ENCODE results near the gene CGNL1.

The CGNL1 gene

DNA sequence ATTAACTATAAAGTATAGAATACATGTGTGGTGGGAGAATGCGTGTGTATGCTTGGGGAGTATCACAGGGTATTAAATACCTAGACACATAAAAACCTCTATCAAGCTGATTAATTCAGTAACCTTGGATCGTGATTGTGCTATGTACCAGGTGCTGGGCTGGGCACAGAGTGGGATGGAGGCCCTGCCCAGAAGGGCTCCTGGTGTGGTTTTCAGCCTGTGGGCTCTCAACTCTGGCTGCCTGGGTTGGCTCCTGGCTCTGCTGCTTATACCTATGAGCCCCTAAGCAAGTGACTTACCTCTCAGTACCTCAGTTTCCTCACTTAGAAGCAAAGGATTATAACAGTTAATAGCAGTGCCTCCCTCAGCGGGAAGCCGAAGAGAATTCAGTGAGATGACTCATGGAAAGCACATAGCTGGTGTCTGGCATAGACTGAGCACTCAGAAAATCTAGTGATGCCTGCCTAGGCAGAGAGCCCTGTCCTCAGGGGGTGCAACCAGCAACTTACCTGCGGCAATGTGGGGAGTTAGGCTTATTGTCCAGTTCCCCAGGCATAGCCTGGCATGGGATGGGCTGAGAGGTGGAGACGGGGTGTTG lies 124.8 kb downstream of the CGNL1 start:
- DNase-seq (ENCODE audit: low spot score): peak; percentile 70

DNA sequence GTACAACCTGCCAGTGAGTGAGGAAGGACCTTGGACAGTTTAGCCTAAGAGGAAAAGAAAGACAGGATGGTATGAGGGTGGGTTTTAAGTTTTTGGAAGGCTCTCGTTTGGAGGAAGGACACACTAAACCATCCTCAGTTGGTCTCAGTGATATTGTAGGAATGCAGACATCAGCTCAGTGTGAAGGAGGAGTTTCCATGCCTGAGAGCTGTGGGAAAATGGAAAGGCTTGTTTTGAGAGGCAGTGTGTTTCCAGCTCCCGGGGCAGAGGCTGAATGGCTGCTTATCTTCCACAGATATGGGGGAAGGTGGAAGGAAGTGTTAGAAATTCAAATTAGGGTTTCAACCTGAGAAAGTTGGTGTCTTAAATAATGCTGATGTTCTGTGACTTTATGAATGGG lies 125.8 kb downstream of the CGNL1 start:
- DNase-seq (ENCODE audit: low spot score): no peak

DNA sequence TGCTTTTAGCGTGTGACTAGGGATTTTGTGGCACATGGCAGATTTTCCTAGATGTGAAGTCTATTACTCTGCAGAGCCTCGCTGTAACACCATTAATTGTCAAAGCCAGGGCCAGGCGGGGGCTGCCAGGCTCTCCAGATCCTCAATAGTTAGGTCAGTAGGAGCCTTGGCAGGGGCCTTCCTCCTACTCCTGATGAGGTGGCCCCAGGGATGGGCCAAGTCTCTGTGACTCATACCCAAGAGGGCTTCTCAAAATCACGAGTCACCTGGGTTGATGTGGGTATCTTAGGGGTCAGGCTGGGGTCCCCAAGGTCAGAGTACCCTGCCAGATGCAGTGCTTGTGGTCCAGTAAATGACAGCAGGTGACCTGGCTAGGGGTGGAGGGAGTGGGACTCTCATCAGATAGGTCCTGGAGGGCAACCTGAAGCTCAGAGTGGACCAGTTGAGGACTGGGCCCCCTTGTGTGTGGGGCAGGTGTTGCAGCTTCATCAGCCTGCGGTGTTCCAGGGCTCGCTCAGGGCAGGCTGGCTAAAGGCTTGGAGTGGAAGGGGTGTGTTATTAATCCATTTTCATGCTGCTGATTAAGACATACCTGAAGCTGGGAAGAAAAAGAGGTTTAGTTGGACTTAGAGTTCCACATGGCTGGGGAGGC lies 126.9 kb downstream of the CGNL1 start:
- DNase-seq (ENCODE audit: low spot score): no peak

DNA sequence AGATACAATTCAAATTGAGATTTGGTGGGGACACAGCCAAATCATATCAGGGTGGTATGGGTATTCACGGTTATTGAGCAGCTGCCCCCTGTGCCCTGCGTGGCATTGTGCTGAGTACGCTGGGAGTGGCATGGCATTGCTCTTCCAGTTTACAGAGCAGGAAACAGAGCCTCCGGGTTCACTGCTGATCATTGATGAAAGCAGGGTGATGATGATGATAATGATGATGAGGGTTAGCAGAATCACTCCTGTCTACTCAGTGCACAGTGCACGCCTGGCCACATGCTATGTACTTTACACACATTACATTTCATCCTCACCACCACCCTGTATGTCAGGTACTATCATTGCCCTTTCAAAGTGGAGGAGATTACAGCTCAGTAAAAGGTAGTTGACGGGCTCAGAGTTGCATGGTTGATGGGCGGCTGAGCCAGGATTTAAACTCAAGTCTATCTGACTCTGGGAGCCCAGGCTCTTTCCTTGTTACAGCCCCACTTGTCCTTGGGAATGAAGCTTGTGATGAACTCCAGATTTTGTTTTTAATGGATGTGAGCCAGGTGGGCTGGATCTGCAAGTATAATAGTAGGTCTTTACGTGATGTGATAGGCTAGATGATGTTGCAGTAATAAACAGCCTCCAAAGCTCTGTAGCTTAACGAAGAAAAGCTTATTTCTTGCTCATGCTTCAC lies 127.8 kb downstream of the CGNL1 start:
- no peak for DNase-seq (ENCODE audit: low spot score)

DNA sequence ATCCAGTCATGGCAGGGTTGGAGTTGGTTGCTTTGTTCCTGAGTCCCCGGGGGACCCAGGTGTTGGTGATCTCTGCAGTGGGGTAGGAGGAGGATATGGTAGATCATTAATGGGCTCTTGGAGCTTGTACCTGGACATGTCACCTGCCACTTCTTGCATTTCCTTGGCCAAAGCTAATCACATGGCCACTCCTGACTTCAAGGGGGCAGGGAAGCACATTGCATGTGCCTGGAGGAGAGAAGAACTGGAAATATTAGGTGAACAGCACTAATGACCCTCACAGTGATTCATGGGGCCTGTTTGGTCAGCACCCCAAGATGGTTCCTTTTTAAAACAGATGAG lies 128.3 kb downstream of the CGNL1 start:
- DNase-seq (ENCODE audit: low spot score): no peak

DNA sequence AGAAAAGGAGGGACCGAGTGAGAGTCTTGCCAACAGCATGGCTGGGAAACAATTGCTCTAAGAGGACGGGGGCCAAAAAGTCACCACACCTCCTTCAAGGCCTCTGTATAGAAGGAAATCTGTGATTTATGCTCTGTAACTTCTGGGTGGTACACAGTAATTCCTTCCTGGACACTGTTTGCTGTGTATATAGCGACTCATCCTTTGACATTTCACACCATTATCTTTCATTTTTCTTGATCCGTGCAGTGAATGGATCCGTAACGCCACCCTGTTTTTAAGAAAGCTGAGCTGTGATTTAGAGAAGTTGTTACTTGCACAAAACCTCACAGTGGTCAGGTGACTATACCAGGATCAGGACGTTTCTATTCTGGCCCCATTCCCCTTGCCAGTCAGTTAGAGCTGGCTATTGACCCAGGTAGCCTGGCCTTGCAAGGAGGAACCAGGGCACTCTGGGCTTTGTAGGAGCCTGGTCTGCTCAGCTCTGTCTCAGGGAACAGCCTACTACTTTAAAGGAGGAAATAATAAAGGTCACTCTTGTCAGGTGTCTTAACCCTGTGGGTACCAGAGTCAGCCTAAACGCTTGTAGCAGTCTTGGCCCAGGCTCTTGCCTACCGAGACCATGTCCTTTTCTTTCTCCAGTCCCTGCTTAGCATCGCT lies 128.9 kb downstream of the CGNL1 start:
- DNase-seq (ENCODE audit: low spot score): no peak

DNA sequence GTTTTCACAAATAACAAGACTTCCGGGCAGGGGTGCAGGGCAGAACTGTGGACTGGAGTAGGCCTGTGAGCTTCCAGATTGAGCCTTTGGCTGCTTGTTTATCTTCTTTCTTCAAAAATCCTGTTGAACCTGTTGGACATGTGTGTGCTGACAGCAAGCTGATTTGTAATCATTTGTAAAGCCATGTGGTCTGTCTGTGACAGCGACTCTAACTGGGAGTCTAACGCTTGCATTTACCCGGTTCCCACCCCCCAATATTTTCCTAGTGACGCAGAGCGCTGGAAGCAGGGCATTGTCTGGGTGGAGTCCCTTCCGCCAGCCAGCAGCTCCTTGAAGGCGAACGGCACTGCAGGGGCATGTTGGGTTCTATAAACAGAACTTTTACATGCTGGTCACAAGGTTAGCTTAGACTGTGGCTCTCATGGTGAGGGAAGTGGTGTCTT lies 129.7 kb downstream of the CGNL1 start:
- DNase-seq (ENCODE audit: low spot score): peak; percentile 71

DNA sequence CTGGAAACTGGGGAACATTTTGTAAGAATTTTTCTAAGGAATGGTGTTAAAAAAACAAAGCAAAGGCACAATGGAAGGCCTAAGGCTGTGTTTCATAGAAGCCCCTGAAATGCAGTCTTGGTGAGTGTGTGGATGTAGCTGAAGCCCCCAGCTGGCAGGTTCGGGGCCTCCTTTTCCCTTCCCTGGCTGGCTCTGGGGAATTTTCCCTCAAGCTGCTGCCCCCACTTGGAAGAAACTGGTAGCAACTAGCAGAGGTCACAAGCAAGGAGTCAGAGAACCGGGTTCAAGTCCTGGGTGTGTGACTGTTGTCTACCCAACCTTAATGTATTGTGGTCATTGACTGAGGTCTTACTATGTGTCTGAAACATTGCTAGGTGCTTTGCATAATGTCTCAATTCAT lies 130.1 kb downstream of the CGNL1 start:
- no peak for DNase-seq (ENCODE audit: low spot score)

DNA sequence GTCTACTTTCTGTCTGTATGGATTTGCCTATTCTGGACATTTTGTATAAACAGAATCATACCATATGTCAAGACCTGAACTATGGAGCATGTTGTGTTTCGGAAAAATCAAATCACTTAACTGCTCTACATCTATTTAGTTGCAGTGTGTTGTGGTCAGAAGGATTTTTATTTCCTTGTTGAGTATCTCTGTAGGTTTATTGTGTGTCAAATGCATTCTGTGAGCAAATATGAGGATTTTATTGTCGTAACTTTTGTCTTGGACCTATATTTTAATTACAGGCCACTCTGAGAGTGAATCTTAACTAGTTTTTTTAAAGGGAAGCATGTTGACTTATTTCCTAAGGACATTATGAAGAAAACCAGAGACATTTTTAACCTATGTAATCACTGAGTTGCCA lies 130.8 kb downstream of the CGNL1 start:
- no peak for DNase-seq (ENCODE audit: low spot score)

DNA sequence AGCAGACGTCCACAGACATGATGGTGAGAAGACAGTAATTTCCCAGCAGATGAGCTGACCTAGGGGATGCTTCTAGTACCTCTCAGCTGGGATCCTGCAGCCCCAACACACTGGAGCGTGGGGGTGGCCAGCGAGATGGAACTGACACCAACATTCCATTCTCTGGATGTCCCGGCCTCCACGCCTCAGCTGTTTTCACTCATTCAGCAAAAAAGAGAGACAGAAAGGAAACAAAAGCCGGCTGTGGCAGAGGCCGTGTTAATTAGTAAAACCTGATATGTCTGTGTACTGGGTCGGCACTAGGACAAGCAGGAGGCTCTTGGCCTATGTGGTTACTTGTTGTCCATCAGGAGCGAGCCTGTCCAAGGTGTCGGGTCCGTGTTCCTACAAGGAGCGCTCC lies 132.8 kb downstream of the CGNL1 start:
- DNase-seq (ENCODE audit: low spot score): peak; percentile 53

DNA sequence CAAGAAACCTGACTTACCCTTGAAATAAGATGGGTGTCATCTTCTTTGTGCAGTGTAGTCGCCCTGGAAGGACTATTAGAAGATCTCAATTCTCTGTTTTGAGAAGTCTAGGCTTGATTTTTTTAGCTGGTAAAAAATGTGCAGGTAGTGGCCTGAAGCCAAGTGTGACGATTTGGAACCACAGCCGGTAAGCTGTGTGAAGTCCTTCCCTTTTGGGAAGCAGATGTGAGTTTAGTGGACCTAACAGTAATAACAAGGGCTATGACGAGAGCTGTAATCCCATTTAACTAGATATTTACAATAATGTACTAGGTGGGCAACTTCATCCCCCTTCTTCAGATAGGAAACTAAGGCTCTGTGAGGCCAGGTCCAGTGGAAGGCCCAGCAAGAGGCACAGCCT lies 133.7 kb downstream of the CGNL1 start:
- DNase-seq (ENCODE audit: low spot score): no peak

DNA sequence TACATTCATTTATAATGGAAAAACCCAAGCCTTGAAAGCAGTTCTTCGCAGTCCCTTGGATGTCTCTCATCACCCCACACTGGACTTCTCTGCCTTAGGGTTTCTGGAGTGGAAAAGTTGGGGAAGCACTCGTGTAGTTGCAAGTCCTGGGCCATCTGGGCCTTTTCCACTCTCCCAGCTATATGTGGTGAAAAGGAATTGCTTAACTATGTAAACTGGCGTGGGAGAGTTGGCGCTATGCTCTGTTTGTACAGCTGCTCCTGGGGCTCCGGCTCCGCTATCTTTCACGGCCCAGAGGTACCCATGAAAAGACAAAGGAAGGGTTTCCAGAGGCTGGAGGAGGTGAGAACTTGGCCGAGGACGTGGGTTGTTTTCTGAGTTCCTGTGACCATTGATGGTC lies 134.3 kb downstream of the CGNL1 start:
- no peak for DNase-seq (ENCODE audit: low spot score)

DNA sequence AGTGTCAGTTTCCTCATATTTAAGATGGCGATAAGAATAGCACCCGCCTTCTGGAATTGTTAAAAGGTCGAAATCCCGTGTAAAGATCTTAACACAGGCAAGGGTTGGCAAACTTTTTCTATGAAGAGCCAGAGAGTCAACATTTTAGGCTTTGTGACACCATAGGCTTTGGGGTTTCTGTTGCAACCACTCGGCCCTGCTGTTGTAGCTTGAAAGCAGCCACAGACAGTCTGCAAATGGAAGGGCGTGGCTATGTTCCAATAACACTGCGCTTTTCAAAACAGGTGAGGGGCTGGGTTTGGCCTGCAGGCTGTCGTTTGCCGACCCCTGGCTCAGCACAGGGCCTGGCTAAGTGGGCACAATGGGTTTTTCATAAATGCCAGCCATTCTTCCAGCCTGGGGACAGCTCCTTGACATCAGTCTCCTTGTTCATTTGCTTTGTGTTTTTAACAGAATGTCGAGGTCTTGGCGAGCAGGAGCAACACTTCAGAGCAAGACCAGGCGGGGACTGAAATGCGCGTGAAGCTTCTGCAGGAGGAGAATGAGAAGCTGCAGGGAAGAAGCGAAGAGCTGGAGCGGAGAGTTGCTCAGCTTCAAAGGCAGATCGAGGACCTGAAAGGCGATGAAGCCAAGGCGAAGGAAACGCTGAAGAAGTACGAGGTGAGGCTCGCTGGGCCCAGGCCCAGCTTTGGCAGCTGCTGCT lies 140.2 kb downstream of the CGNL1 start:
- no peak for DNase-seq (ENCODE audit: low spot score)

DNA sequence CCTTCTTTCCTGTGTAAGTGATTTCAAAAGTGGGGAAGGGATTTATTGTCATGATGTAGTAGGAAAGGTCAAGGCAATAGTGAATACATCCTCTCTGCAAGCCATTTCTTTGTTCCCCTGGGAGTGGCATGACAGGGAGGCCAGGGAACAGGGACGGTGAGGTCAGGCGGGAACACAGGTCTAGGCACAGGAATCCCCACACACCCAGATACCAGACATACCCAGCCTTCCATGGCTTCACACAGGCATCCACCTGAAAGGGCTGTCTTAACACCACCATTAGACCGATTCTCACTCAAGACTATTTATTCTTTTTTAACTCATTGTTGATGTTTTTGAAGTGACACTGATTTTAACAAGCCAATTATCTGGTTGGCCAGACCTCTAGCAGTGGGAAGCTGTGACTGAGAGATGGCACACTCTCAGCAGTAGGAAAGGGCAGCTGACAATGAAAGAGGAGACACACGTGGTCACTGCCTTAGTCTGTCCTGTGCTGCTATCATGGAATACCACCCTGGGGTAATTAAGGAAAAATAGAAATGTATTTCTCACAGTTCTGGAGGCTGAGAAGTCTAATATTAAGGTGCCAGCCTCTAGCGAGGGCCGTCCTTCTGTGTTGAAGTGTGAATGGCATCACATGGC lies 140.8 kb downstream of the CGNL1 start:
- no peak for DNase-seq (ENCODE audit: low spot score)

DNA sequence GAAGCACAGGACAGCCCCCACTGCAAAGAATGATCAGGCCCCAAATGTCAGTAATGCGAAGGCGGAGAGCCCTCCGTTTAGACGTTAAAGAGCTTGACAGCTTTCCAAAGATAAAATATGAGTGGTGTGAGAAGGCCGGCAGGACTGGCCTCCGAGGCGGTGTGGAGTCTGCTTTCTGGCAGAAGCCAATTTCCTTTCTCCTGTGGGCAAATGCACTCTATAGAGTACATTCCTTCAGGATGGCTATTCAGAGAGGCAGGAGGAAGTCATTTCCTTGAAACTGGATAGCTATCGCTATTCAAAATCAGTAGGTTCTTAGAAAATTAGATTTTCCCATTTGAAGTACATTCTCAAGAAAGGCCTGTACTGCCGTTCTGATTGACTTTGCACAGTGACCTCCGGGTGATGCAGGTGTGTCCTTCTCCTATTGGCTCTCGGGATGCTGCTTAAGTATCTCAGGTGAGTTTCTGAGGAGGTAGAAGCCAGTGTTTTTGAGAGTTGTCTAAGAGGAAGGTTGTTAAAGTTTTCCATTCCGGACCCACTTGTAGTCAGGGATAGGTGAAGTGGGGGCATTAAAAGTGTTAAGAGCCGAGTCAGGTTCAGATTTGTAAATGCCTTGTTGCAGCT lies 142.6 kb downstream of the CGNL1 start:
- no peak for DNase-seq (ENCODE audit: low spot score)

DNA sequence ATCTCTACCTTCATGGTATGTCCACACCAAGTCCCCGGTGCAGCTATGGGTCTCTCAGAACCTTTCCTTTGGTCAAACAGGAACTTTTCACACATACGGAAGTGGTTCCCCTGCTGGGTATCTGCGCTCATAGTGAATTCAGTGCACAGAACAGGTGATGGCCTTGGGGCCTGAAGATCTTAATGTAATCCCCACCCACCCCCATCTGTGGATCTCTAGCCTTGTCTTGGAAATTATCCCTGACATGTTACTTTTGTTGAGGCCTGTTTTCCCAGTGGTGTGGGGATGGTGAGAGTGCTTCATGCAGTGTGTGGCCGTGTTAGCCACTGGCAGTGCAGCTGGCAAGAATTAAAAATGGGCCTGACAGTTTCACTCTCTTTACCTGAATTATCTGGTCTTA lies 143.5 kb downstream of the CGNL1 start:
- DNase-seq (ENCODE audit: low spot score): no peak

DNA sequence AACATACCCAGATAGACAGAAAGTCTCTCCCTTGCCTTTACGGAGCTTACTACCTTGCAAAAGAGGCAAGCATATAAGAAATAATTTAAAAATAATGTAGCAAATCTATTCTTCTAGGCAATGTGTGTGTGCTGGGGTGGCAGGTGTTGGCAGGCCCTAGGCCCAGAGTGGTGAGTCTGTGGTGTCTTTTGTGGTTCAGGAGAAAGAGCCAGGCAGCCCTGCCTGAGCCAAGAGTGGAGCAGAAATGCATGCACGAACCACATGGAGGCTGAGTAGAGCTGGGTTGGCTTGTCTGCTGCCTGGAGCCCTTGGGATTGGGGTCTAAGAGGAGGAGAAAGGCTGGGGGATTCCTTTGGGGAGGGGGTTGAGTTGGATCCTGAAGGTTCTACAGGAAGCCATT lies 145.2 kb downstream of the CGNL1 start:
- no peak for DNase-seq (ENCODE audit: low spot score)

DNA sequence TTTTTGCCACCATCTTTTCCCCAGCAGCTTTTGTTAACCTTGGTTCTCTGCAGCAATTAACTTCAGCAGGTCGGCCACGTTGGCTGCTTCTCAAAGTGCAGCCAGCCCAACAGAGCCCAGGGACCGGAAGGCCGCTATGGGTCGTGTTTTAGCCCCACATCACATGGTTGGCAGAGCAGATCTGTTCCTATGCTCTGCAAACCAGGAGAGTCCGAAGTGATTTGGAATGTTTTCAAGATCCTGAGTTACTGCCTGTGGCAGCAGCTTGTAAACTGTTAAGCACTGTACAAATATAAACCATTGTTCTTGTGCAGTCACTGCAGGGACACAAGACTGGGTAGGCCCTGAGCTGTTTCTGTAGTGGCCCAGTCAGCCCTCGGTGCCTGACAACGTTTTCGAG lies 145.8 kb downstream of the CGNL1 start:
- no peak for DNase-seq (ENCODE audit: low spot score)

DNA sequence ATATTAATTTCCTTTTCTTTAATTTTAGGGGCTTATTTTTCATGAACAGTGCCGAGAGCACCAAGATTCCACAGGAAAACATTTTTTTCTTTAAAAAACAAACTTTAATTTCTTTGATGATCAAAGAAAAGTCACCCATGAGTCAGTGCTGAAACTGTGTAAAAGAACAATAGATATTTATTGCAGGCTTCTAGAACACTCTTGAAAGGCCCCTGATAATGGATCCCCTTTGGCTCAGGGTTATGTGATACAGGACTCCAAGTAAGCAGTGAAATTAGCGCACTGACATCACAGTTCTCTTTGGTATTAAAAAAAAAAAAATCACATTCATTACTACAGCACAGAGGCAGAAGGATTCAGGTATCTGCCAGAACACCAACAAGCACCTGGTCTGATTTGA lies 149.3 kb downstream of the CGNL1 start:
- no peak for DNase-seq (ENCODE audit: low spot score)

DNA sequence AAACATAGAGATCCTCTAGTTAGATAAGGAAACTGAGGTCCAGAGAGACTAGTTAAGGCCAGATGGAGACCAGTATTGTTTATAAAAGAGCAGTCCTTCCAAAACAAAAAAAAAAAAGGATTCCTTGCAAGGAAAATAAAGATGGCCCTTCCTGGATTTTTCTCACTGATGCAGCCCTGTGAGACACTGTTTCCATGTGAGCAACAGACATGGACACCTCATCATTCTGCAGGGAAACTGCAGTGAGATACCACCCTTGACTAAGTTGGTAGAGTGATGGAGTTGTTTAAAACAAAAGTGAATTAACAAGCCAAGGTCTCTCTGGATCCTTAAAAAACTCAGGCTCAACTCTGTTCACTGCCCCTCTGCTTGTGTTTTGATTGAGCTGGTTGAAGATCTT lies 149.8 kb downstream of the CGNL1 start:
- no peak for DNase-seq (ENCODE audit: low spot score)

DNA sequence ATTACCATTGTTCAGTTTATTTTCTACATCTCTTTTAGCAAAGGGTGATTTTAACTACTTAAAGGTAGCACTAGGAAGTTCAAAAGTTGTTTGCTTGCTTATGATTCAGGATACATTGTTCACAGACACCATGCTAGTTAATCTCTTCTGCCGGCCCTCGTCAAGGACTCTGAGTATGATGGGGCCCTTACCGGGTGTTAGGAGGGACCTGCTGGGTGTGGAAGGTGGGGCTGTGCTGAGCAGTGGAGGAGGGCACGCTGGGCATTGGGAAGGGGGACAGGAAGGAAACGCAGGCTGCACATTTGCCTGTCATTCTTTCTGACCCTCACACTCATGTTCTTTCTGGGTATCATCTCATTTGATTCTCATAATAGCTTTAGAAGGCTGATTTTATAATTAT lies 150.3 kb downstream of the CGNL1 start:
- DNase-seq (ENCODE audit: low spot score): no peak
